ENCODE results near the gene HECTD3.

The HECTD3 gene

GRCh38 chr1:45014321-45015028 is 3.4 kb upstream of the HECTD3 start:
- peak; percentile 93 for TF ChIP-seq CTCF (conservative IDR thresholded peaks at IDR 0.05; ENCODE audit: low read depth, low read length)
- no peak overlapping the region for H3K4me3 ChIP-seq (ENCODE audit: low read length)
- DNase-seq (ENCODE audit: low read depth) = peak; percentile 52

GRCh38 chr1:45013551-45014209 is 2.6 kb upstream of the HECTD3 start:
- no peak for DNase-seq (ENCODE audit: low read depth)
- peak overlapping the region; percentile 71 for H3K4me3 ChIP-seq (ENCODE audit: low read length)
- TF ChIP-seq CTCF (conservative IDR thresholded peaks at IDR 0.05; ENCODE audit: low read depth, low read length) = no peak

- no peak for TF ChIP-seq CTCF (conservative IDR thresholded peaks at IDR 0.05; ENCODE audit: low read depth, low read length)
- H3K4me3 ChIP-seq (ENCODE audit: low read length) = peak overlapping the region; percentile 71
- no peak for DNase-seq (ENCODE audit: low read depth)
These were observed 1.6 kb upstream of the HECTD3 start for GRCh38 chr1:45012639-45013278.

GRCh38 chr1:45011837-45012638 is 914 bp upstream of the HECTD3 start, which contains the start of gene UROD:
Gene UROD (plus strand): TSS chr1:45012254. CDS start chr1:45012266, 12 bp downstream.
- DNase-seq (ENCODE audit: low read depth) = peak; percentile 93
- H3K4me3 ChIP-seq (ENCODE audit: low read length) = peak within 1 kb of the TSS; percentile 71
- TF ChIP-seq CTCF (conservative IDR thresholded peaks at IDR 0.05; ENCODE audit: low read depth, low read length) = no peak

- no peak for DNase-seq (ENCODE audit: low read depth)
- peak overlapping the region; percentile 71 for H3K4me3 ChIP-seq (ENCODE audit: low read length)
- TF ChIP-seq CTCF (conservative IDR thresholded peaks at IDR 0.05; ENCODE audit: low read depth, low read length) = peak; percentile 7
These were observed 919 bp downstream of the HECTD3 start for GRCh38 chr1:45009956-45010854.

GRCh38 chr1:45009296-45009865 is 1.7 kb downstream of the HECTD3 start:
- no peak overlapping the region for H3K4me3 ChIP-seq (ENCODE audit: low read length)
- no peak for DNase-seq (ENCODE audit: low read depth)
- no peak for TF ChIP-seq CTCF (conservative IDR thresholded peaks at IDR 0.05; ENCODE audit: low read depth, low read length)

Data from retinal pigment epithelial cell (primary cell).